Aorta (tissue), 5 donors: Measurements from ENCODE around the gene RHBDL1. TPM values are rescaled to one million over a fixed set of nuclear protein-coding genes. Genes with fewer than 3 reads are reported as not detected.

Experiments used
- ATAC-seq: fragments of 200-7000 bp; cut with Tn5 transposase; one replicate; pipeline ENCODE4 v1.9.1; 2022; ENCODE audit warnings: moderate library complexity; ENCODE audit not compliant: low FRiP score
- DNase-seq, 2 donors: peaks; one replicate each; pipeline ENCODE4 v3.0.0-alpha.2; 2020
- H3K27ac ChIP-seq, 2 donors: one replicate each; pipeline ENCODE4 v1.5.1; 2013; ENCODE audit warnings: low read length in 2 of 2, mild to moderate bottlenecking in 2 of 2, moderate library complexity in 2 of 2, control low read depth in 1 of 2, inconsistent platforms in 1 of 2, low read depth in 1 of 2
- H3K27me3 ChIP-seq, 2 donors: one replicate each; pipeline ENCODE4 v1.6.1; 2013; ENCODE audit warnings: control low read depth in 1 of 2, low read length in 1 of 2, mild to moderate bottlenecking in 1 of 2, moderate library complexity in 1 of 2; ENCODE audit not compliant: insufficient read depth in 2 of 2, control insufficient read depth in 1 of 2
- H3K36me3 ChIP-seq, 2 donors: one replicate each; pipeline ENCODE4 v1.6.1; 2013; ENCODE audit warnings: control low read depth in 1 of 2, low read length in 1 of 2, mild to moderate bottlenecking in 1 of 2; ENCODE audit not compliant: insufficient read depth in 2 of 2, control insufficient read depth in 1 of 2
- H3K4me1 ChIP-seq, 2 donors: one replicate each; pipeline ENCODE4 v1.6.1; 2013; ENCODE audit warnings: low read length in 2 of 2, control low read depth in 1 of 2, mild to moderate bottlenecking in 1 of 2, moderate library complexity in 1 of 2; ENCODE audit not compliant: insufficient read depth in 2 of 2, control insufficient read depth in 1 of 2
- H3K4me3 ChIP-seq, 2 donors: one replicate each; pipeline ENCODE4 v1.5.1; 2013; ENCODE audit warnings: low read length in 2 of 2, control low read depth in 1 of 2, mild to moderate bottlenecking in 1 of 2
- H3K9me3 ChIP-seq: one replicate; pipeline ENCODE4 v1.6.1; 2013; ENCODE audit warnings: mild to moderate bottlenecking, low read length; ENCODE audit not compliant: control insufficient read depth
- WGBS, 2 donors: extraction: QIAGEN DNeasy Blood & Tissue Kit; methylation state at CpG; one replicate each; pipeline ENCODE4 v1.1.7; 2013; 5-methylcytosine and 5-hydroxymethylcytosine counted together
- intact Hi-C, 2 donors: fragments of 100-400 bp; cut with DNase I; formaldehyde crosslinking; loops; one replicate each; pipeline versions ENCODE4 v1.14.2 to v1.15.0; 2022
- polyA plus RNA-seq, 2 donors: library from polyadenylated mRNA; stranded (reverse); fragments of 200-250 nt; gene quantifications; one replicate each; pipeline ENCODE4 v1.2.3, GENCODE V29; 2013
- total RNA-seq, 2 donors: library from RNA; stranded (reverse); fragmentation: NEBNext Ultra II Directional; extraction: Animal tissue kit (Norgen Biotek cat#: 25700); gene quantifications; one replicate each; pipeline ENCODE4 v1.2.1, GENCODE V29; 2021
- donor health status: healthy with polysubstance abuse.
- donor health status: Bipolar disorder and iron deficiency.
- donor health status: DM: no; HTN: no; CAD: no.
- donor health status: DM: no; HTN: no; CAD: no.
- donor health status: DM: yes; HTN: yes; CAD: no.

RHBDL1 gene
- total and polyA plus RNA-seq, 4 donors = 0.88 to 1.5 (median 1.3) TPM; not detected in 1

DNA sequence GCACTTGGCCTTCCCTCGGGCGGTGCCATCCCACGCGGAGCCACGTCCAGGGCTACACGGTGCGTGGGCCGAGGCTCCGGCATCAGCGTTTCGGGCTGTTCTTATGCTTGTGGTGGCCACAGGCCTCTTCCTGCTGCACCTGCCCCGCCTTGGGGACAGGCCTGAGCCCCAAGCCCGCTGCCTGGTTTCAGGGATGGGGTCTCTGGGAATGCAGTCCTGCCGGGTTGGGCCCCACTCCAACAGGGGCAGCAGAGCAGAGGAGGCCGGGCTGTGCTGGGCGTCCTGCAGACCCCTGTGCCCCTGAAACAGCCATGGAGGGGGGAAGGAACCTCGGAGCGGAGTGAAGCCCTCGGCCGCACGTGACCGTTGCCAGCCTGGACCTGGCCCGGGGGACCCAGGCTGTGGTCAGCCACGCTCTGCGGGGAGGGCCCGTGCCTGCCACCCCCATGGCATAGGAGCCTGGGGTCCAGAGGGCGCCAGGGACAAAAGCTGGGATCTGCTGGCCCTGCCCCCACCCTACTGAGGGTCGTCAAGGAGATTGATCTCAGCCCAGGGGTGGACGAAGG, 45.1 kb upstream of the RHBDL1 start:
- DNase-seq = peak in 1 of 2 donors; percentile 46
- Histone ChIP-seq H3K36me3 (peaks cover 0 to 2% of the 10 kb centered on the region in 2 donors), H3K4me1 (no peaks in the 10 kb centered on the region), H3K9me3 (no peaks in the 10 kb centered on the region), H3K4me3 (no peak overlapping the region), H3K27ac (no peak overlapping the region), H3K27me3 (no peaks in the 10 kb centered on the region)
- WGBS, 2 donors = 38 to 42% methylated on average over 29 of the region's 29 CpGs
- ATAC-seq = no peak
- intact Hi-C loops = no loop called here

DNA sequence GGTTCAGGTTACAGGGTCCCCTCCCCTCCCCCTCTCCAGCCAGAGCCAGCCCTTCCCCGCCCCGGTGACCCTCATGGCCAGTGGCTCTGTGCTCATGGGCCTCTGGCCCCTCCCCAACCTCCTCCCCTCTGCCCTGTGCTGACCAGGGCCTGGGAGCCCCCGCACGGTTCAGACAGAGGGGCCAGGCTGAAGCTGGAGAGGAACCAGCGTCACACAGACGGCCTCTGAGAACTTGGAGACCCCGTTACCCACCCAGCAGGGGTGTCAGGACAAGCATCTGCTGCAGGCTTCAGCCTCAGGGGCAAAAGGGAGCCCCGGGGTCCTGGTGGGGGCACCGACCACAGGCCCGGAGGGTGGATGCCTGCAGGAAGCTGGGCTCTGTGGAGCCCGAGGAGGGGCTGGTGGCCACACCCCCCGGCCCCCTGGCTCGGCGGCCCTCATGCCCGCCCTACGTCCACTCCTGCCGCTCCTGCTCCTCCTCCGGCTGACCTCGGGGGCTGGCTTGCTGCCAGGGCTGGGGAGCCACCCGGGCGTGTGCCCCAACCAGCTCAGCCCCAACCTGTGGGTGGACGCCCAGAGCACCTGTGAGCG, 44.6 kb upstream of the RHBDL1 start, which contains the start of gene WFIKKN1:
TSS of gene WFIKKN1 (plus strand) at position 171 of the 591 bp plus-strand sequence. CDS start at position 440, 269 bp downstream.
- peak in 1 of 2 donors; percentile 46 for DNase-seq
- Histone ChIP-seq H3K27me3 (no peaks in the 10 kb centered on the region), H3K27ac (no peak within 1 kb of the TSS), H3K4me3 (no peak within 1 kb of the TSS), H3K4me1 (no peaks in the 10 kb centered on the region), H3K36me3 (peaks cover 0 to 2% of the 10 kb centered on the region in 2 donors), H3K9me3 (no peaks in the 10 kb centered on the region)
- WGBS, 2 donors = 7% methylated on average over 21 to 23 of the region's 23 CpGs
- intact Hi-C loops = no loop called here
- ATAC-seq = no peak

DNA sequence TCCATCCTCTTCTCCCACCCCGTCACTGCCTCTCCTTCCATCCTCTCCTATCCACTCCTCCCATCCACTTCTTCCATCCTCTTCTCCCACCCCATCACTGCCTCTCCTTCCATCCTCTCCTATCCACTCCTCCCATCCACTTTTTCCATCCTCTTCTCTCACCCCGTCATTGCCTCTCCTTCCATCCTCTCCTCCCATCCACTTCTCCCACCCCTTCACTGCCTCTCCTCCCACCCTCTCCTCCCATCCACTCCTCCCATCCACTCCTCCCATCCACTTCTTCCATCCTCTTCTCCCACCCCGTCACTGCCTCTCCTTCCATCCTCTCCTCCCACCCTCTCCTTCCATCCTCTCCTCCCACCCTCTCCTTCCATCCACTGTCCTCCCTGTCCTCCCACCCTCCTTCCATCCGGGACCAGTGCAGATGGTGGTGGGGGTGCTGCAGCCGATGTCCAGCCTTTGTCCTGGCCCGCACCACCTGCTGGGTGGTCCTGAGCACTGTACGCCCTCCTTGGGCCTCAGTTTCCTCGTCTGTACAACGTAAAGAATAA, 43.6 kb upstream of the RHBDL1 start:
- H3K36me3 ChIP-seq = peaks cover 0 to 2% of the 10 kb centered on the region in 2 donors
- intact Hi-C loops = no loop called here
- H3K27me3 ChIP-seq = no peaks in the 10 kb centered on the region
- DNase-seq (no peak), ATAC-seq (no peak)
- no peak overlapping the region for H3K4me3 ChIP-seq
- no peaks in the 10 kb centered on the region for H3K9me3 ChIP-seq
- H3K27ac ChIP-seq = no peak overlapping the region
- WGBS, 2 donors = 49 to 53% methylated on average over 9 of the region's 9 CpGs
- no peaks in the 10 kb centered on the region for H3K4me1 ChIP-seq

DNA sequence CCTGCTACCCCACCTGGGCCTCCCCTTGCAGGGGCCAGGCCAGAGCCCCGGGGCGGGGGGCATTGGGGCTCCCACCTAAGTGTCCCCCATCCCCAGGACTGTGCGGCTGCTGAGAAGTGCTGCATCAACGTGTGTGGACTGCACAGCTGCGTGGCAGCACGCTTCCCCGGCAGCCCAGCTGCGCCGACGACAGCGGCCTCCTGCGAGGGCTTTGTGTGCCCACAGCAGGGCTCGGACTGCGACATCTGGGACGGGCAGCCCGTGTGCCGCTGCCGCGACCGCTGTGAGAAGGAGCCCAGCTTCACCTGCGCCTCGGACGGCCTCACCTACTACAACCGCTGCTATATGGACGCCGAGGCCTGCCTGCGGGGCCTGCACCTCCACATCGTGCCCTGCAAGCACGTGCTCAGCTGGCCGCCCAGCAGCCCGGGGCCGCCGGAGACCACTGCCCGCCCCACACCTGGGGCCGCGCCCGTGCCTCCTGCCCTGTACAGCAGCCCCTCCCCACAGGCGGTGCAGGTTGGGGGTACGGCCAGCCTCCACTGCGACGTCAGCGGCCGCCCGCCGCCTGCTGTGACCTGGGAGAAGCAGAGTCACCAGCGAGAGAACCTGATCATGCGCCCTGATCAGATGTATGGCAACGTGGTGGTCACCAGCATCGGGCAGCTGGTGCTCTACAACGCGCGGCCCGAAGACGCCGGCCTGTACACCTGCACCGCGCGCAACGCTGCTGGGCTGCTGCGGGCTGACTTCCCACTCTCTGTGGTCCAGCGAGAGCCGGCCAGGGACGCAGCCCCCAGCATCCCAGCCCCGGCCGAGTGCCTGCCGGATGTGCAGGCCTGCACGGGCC, 42.8 kb upstream of the RHBDL1 start:
- Histone ChIP-seq H3K27ac (no peak overlapping the region), H3K36me3 (peaks cover 0 to 2% of the 10 kb centered on the region in 2 donors), H3K9me3 (no peaks in the 10 kb centered on the region), H3K4me3 (no peak overlapping the region), H3K27me3 (no peaks in the 10 kb centered on the region), H3K4me1 (no peaks in the 10 kb centered on the region)
- no peak for ATAC-seq
- intact Hi-C loops = no loop called here
- WGBS, 2 donors = 92 to 93% methylated on average over 61 to 67 of the region's 67 CpGs
- DNase-seq = peak in 1 of 2 donors; percentile 42

DNA sequence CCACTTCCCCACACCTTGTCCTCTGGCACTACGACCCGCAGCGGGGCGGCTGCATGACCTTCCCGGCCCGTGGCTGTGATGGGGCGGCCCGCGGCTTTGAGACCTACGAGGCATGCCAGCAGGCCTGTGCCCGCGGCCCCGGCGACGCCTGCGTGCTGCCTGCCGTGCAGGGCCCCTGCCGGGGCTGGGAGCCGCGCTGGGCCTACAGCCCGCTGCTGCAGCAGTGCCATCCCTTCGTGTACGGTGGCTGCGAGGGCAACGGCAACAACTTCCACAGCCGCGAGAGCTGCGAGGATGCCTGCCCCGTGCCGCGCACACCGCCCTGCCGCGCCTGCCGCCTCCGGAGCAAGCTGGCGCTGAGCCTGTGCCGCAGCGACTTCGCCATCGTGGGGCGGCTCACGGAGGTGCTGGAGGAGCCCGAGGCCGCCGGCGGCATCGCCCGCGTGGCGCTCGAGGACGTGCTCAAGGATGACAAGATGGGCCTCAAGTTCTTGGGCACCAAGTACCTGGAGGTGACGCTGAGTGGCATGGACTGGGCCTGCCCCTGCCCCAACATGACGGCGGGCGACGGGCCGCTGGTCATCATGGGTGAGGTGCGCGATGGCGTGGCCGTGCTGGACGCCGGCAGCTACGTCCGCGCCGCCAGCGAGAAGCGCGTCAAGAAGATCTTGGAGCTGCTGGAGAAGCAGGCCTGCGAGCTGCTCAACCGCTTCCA, 42.0 kb upstream of the RHBDL1 start:
- Histone ChIP-seq H3K27ac (no peak overlapping the region), H3K4me3 (no peak overlapping the region), H3K36me3 (peaks cover 0 to 2% of the 10 kb centered on the region in 2 donors), H3K9me3 (no peaks in the 10 kb centered on the region), H3K4me1 (no peaks in the 10 kb centered on the region), H3K27me3 (no peaks in the 10 kb centered on the region)
- DNase-seq = peak in 1 of 2 donors; percentile 48
- WGBS, 2 donors = 96% methylated on average over 68 to 74 of the region's 74 CpGs
- ATAC-seq = no peak
- intact Hi-C loops = no loop called here

DNA sequence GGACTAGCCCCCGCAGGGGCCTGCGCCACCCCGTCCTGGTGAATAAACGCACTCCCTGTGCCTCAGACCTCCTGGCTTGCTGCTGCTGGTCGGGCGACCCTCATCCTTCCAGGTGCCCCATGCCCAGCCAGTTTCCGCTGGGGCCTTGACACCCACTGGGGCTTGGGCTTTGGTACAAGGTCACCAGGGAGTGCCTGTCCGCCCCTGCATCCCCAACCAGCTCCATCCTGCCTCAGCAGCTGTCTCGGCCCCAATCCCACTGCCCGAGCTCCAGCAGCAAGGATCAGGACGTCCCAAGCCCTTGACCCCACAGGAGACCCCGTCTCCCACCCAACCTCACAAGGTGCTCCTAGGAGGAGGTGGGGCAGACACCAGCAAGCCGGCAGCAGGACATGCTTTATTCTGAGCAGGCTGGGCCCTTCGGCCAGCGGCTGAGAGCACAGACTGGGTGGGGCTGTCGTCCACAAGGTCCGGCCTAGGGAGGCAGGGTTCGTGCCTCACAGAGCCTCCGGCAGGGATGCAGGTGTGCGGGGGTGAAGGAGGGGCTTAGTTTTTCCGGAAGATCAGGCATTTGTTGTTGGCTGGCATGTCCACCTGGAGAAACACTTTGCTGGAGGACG, 41.3 kb upstream of the RHBDL1 start:
- DNase-seq = no peak
- intact Hi-C loops = no loop called here

DNA sequence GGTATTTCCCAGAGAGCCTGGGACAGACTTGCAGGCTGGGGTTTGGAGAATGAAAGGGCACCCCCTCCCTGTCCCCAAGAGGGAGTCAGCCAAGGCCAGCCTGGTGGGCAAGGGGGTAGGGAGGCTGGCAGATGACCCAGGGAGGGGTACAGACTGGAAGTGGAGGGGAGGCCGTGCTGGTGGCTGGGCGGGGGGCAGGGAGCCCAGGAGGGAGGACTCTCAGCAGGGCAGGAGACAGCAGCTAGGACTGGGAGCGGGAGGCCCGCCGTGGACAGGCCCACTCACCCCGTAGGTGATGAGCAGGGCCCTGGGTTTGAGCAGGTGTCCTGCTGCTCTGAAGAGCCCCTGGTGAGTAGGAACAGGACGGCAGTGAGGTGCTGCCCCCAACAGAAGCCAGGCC, 40.5 kb upstream of the RHBDL1 start:
- DNase-seq (no peak), ATAC-seq (no peak)
- no peak overlapping the region for H3K4me3 ChIP-seq
- peaks cover 0 to 2% of the 10 kb centered on the region in 2 donors for H3K36me3 ChIP-seq
- H3K4me1 ChIP-seq = no peaks in the 10 kb centered on the region
- H3K27me3 ChIP-seq = no peaks in the 10 kb centered on the region
- no peak overlapping the region for H3K27ac ChIP-seq
- intact Hi-C loops = loop anchor here in 1 of 2 donors (5.0 kb wide), 1 partner anchor 48 kb away; no protein-coding TSS in a partner anchor
- no peaks in the 10 kb centered on the region for H3K9me3 ChIP-seq
- WGBS, 2 donors = 83 to 88% methylated on average over 6 to 7 of the region's 7 CpGs

More for the DNA sequence above, 41.3 kb upstream of the RHBDL1 start:
- Histone ChIP-seq H3K36me3 (peaks cover 0 to 2% of the 10 kb centered on the region in 2 donors), H3K27me3 (no peaks in the 10 kb centered on the region), H3K4me3 (no peak overlapping the region), H3K4me1 (no peaks in the 10 kb centered on the region), H3K9me3 (no peaks in the 10 kb centered on the region), H3K27ac (no peak overlapping the region)
- ATAC-seq = no peak
- WGBS, 2 donors = 91% methylated on average over 22 of the region's 22 CpGs
